HCT116 (cell line): ENCODE data around the gene PARM1. TPM values are rescaled to one million over a fixed set of nuclear protein-coding genes. Genes with fewer than 3 reads are reported as not detected.

ENCODE experiments used
- ATAC-seq: fragments of 200-7000 bp; cut with Tn5 transposase; 2 replicates; pipeline ENCODE4 v1.9.1; 2020; ENCODE audit warnings: mild to moderate bottlenecking, moderate library complexity
- BruUV-seq: library from RNA; stranded (reverse); fragments of 400-500 nt; replicated peaks from 2 replicates; lab custom pipeline; 2021; lab: Mats Ljungman, UMichigan
- CTCF ChIA-PET: fragments of 300-600 bp; sonication (Branson Sonifier 250); formaldehyde crosslinking; loops from one replicate; lab custom pipeline; 2021; ENCODE audit warnings: antibody characterized with exemption; lab: Charles Lee
- POLR2A ChIA-PET: fragments of 300-600, 350-600 bp; sonication (Branson Sonifier 250); formaldehyde crosslinking; loops from one replicate; lab custom pipeline; 2021; ENCODE audit warnings: antibody characterized with exemption; lab: Charles Lee
- RAD21 ChIA-PET, 2 experiments: fragments of 300-600 bp; sonication (Branson Sonifier 250); formaldehyde crosslinking; loops; one replicate each; lab custom pipeline; 2023; ENCODE audit warnings: low total read pairs in 2 of 2; ENCODE audit not compliant: uncharacterized antibody in 2 of 2, unreplicated experiment in 2 of 2, low non-redundant PET in 1 of 2; lab: Charles Lee
- DNase-seq: peaks from one replicate; pipeline ENCODE4 v3.0.0-alpha.2; 2010; ENCODE audit warnings: low read depth, low spot score
- H2AFZ ChIP-seq: fragments of 200-600 bp; shearing (Covaris generic), sonication (generic); 2 replicates; pipeline ENCODE4 v1.6.1; 2017; ENCODE audit warnings: low read depth, mixed run types, mixed read lengths, antibody characterized with exemption, low read length; ENCODE audit not compliant: poor library complexity, severe bottlenecking
- H3K27ac ChIP-seq: 2 replicates; pipeline ENCODE4 v1.5.1; 2012; ENCODE audit warnings: low read depth, low read length
- H3K27me3 ChIP-seq: fragments of 200-600 bp; sonication (generic); 2 replicates; pipeline ENCODE4 v1.6.1; 2016; ENCODE audit warnings: mixed run types, low read length, mixed read lengths; ENCODE audit not compliant: insufficient read depth
- H3K36me3 ChIP-seq, 2 experiments: fragments of 200-500 bp in 1 of 2; fragments of 200-600 bp in 1 of 2; sonication (Bioruptor generic) in 1 of 2; sonication (generic) in 1 of 2; 2 replicates each; pipeline versions ENCODE4 v1.5.1 to v1.6.1; 2014 to 2016; ENCODE audit warnings: low read length in 2 of 2, inconsistent platforms in 1 of 2, mixed read lengths in 1 of 2, mixed run types in 1 of 2; ENCODE audit not compliant: insufficient read depth in 2 of 2, control insufficient read depth in 1 of 2
- H3K4me1 ChIP-seq, 2 experiments: fragments of 200-600 bp in 1 of 2; sonication (generic) in 1 of 2; 2 replicates each; pipeline versions ENCODE4 v1.5.1 to v1.6.1; 2012 to 2017; ENCODE audit warnings: low read length in 2 of 2, inconsistent platforms in 1 of 2, mild to moderate bottlenecking in 1 of 2, mixed read lengths in 1 of 2, mixed run types in 1 of 2, moderate library complexity in 1 of 2; ENCODE audit not compliant: insufficient read depth in 2 of 2, control insufficient read depth in 1 of 2
- H3K4me2 ChIP-seq: fragments of 200-600 bp; sonication (generic); 2 replicates; pipeline ENCODE4 v1.6.1; 2017; ENCODE audit warnings: mixed run types, low read length, mixed read lengths
- H3K4me3 ChIP-seq, 2 experiments: fragments of 200-600 bp in 1 of 2; sonication (generic) in 1 of 2; replicated peaks in 1 of 2; 2 replicates each; pipeline ENCODE4 v1.5.1; 2011 to 2016; ENCODE audit warnings: low read length in 2 of 2, control low read depth in 1 of 2, low read depth in 1 of 2, mild to moderate bottlenecking in 1 of 2, mixed read lengths in 1 of 2, mixed run types in 1 of 2
- H3K79me2 ChIP-seq: fragments of 200-600 bp; sonication (generic); 2 replicates; pipeline ENCODE4 v1.6.1; 2017; ENCODE audit warnings: mild to moderate bottlenecking, mixed run types, low read length, moderate library complexity, mixed read lengths; ENCODE audit not compliant: insufficient read depth
- H3K9ac ChIP-seq: fragments of 200-600 bp; sonication (generic); 2 replicates; pipeline ENCODE4 v1.6.1; 2016; ENCODE audit warnings: low read length, mixed read lengths
- H3K9me2 ChIP-seq: fragments of 200-600 bp; sonication (generic), shearing (Covaris generic); 2 replicates; pipeline ENCODE4 v1.6.1; 2017; ENCODE audit warnings: mixed run types, mild to moderate bottlenecking, moderate library complexity; ENCODE audit not compliant: insufficient read depth
- H3K9me3 ChIP-seq, 2 experiments: fragments of 200-500 bp in 1 of 2; fragments of 200-600 bp in 1 of 2; sonication (Bioruptor generic) in 1 of 2; sonication (generic) in 1 of 2; 2 replicates each; pipeline ENCODE4 v1.6.1; 2014 to 2017; ENCODE audit warnings: low read length in 2 of 2, mixed read lengths in 2 of 2, inconsistent platforms in 1 of 2, low read depth in 1 of 2, mild to moderate bottlenecking in 1 of 2, mixed run types in 1 of 2, moderate library complexity in 1 of 2; ENCODE audit not compliant: control insufficient read depth in 1 of 2, insufficient read depth in 1 of 2
- H4K20me1 ChIP-seq: fragments of 200-600 bp; sonication (generic), shearing (Covaris generic); 2 replicates; pipeline ENCODE4 v1.6.1; 2017; ENCODE audit warnings: mixed run types, mild to moderate bottlenecking, moderate library complexity; ENCODE audit not compliant: insufficient read depth
- CEBPB ChIP-seq: IDR thresholded peaks from 2 replicates; pipeline ENCODE4 v1.6.1; 2012; ENCODE audit warnings: low read depth
- EGR1 ChIP-seq: IDR thresholded peaks from 2 replicates; pipeline ENCODE4 v1.6.1; 2012; ENCODE audit warnings: low read depth
- EZH2 ChIP-seq: fragments of 200-600 bp; sonication (generic); IDR thresholded peaks from 2 replicates; pipeline ENCODE4 v1.6.1; 2017; ENCODE audit warnings: antibody characterized with exemption, mixed run types
- FOSL1 ChIP-seq: IDR thresholded peaks from 2 replicates; pipeline ENCODE4 v1.6.1; 2012; ENCODE audit warnings: low read depth
- JUND ChIP-seq: IDR thresholded peaks from 2 replicates; pipeline ENCODE4 v1.6.1; 2012
- POLR2A ChIP-seq: IDR thresholded peaks from 2 replicates; pipeline ENCODE4 v1.7.0; 2011; ENCODE audit warnings: borderline replicate concordance; ENCODE audit not compliant: insufficient read depth, insufficient read length; ENCODE audit errors: extremely low read depth
- RAD21 ChIP-seq: IDR thresholded peaks from 2 replicates; pipeline ENCODE4 v1.6.1; 2012; ENCODE audit warnings: low read depth, mild to moderate bottlenecking
- YY1 ChIP-seq: IDR thresholded peaks from 2 replicates; pipeline ENCODE4 v1.6.1; 2011; ENCODE audit warnings: low read length, low read depth, moderate library complexity, mild to moderate bottlenecking; ENCODE audit not compliant: insufficient replicate concordance; ENCODE audit errors: extremely low read depth
- ZFX ChIP-seq: fragments of 450-650 bp; IDR thresholded peaks from 2 replicates; pipeline ENCODE4 v1.6.1; 2017
- intact Hi-C: fragments of 100-400 bp; cut with micrococcal nuclease; formaldehyde crosslinking; loops from 2 replicates; pipeline ENCODE4 v1.10.0; 2022
- total RNA-seq: library from RNA; stranded (reverse); gene quantifications from one replicate; pipeline ENCODE4 v1.2.1, GENCODE V29; 2021; ENCODE audit not compliant: unreplicated experiment
- TF ChIP-seq, protein P1 (sequence below): IDR thresholded peaks from 2 replicates; pipeline ENCODE4 v1.6.1; 2011; ENCODE audit warnings: mild to moderate bottlenecking, low read length, moderate library complexity; ENCODE audit not compliant: insufficient replicate concordance; ENCODE audit errors: extremely low read depth
- TF ChIP-seq, protein P2 (sequence below), 3 experiments: fragments of 200-600 bp in 1 of 3; sonication (generic) in 1 of 3; IDR thresholded peaks in 2 of 3; conservative IDR thresholded peaks in 1 of 3; 2 replicates each; pipeline ENCODE4 v1.5.1; 2012 to 2017; ENCODE audit warnings: low read depth in 2 of 3, low read length in 2 of 3, antibody characterized with exemption in 1 of 3, borderline replicate concordance in 1 of 3, control low read depth in 1 of 3, mild to moderate bottlenecking in 1 of 3, mixed read lengths in 1 of 3, mixed run types in 1 of 3, moderate library complexity in 1 of 3; ENCODE audit not compliant: insufficient read depth in 1 of 3
- TF ChIP-seq, protein P3 (sequence below): IDR thresholded peaks from 2 replicates; pipeline ENCODE4 v1.6.1; 2012
- TF ChIP-seq, protein P4 (sequence below): IDR thresholded peaks from 2 replicates; pipeline ENCODE4 v1.6.1; 2012
- TF ChIP-seq, protein P5 (sequence below): IDR thresholded peaks from 2 replicates; pipeline ENCODE4 v1.6.1; 2012; ENCODE audit warnings: low read depth

PARM1 gene
- total RNA-seq, 1 experiment from 2014 or later, result 11.7 TPM

DNA sequence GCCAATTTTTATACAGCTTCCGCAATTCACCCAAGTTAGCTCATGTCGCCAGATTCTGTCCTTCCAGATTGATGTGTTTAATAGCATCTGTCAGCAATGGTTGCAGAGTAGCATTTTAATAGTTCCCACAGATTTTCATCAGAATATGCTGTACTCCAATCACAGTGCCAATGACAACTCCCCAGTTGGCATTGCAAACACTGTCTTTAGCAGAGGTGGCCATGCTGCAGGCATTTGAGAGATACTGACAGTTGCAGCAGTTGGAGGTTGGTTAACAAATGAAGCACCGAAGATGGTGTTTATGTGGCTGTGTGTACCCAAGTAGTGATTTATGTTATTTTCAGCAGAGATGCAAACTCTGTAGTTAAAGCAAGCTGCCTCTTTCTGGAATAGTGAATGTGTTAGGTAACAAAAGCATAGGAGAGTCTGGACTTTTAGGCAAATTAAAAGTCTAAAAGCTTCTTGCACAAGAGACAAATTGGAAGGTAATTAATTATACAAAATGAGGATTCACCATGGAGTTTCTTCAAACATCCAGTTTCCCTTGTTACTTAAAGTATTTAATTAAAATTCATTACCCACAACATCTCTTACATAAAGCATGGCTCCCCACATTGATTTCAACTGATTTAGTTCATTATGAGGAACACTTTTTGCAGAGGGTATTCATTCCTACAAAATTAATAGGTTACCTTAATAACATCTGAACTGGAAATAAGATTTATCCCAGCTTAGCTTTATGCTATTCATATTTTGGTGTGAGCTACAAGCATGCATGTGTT lies 65.2 kb downstream of the PARM1 start:
- no peak for TF ChIP-seq YY1
- no peak for TF ChIP-seq ZFX
- TF ChIP-seq FOSL1, result no peak
- no peak for TF ChIP-seq EGR1
- TF ChIP-seq, protein P1, sequence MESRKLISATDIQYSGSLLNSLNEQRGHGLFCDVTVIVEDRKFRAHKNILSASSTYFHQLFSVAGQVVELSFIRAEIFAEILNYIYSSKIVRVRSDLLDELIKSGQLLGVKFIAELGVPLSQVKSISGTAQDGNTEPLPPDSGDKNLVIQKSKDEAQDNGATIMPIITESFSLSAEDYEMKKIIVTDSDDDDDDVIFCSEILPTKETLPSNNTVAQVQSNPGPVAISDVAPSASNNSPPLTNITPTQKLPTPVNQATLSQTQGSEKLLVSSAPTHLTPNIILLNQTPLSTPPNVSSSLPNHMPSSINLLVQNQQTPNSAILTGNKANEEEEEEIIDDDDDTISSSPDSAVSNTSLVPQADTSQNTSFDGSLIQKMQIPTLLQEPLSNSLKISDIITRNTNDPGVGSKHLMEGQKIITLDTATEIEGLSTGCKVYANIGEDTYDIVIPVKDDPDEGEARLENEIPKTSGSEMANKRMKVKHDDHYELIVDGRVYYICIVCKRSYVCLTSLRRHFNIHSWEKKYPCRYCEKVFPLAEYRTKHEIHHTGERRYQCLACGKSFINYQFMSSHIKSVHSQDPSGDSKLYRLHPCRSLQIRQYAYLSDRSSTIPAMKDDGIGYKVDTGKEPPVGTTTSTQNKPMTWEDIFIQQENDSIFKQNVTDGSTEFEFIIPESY, result no peak
- no peak for TF ChIP-seq RAD21
- TF ChIP-seq, protein P2, sequence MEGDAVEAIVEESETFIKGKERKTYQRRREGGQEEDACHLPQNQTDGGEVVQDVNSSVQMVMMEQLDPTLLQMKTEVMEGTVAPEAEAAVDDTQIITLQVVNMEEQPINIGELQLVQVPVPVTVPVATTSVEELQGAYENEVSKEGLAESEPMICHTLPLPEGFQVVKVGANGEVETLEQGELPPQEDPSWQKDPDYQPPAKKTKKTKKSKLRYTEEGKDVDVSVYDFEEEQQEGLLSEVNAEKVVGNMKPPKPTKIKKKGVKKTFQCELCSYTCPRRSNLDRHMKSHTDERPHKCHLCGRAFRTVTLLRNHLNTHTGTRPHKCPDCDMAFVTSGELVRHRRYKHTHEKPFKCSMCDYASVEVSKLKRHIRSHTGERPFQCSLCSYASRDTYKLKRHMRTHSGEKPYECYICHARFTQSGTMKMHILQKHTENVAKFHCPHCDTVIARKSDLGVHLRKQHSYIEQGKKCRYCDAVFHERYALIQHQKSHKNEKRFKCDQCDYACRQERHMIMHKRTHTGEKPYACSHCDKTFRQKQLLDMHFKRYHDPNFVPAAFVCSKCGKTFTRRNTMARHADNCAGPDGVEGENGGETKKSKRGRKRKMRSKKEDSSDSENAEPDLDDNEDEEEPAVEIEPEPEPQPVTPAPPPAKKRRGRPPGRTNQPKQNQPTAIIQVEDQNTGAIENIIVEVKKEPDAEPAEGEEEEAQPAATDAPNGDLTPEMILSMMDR (IDR thresholded peaks at IDR 0.05 in 2 of 3, conservative IDR thresholded peaks at IDR 0.05 in 1 of 3; ENCODE audit: borderline replicate concordance in 1 of 3, insufficient read depth in 1 of 3, low read depth in 2 of 3, low read length in 2 of 3), result no peak
- TF ChIP-seq, protein P3, sequence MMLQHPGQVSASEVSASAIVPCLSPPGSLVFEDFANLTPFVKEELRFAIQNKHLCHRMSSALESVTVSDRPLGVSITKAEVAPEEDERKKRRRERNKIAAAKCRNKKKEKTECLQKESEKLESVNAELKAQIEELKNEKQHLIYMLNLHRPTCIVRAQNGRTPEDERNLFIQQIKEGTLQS, result no peak
- TF ChIP-seq EZH2, result no peak
- TF ChIP-seq, protein P4, sequence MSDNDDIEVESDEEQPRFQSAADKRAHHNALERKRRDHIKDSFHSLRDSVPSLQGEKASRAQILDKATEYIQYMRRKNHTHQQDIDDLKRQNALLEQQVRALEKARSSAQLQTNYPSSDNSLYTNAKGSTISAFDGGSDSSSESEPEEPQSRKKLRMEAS, result no peak
- TF ChIP-seq POLR2A, result no peak
- TF ChIP-seq, protein P5, sequence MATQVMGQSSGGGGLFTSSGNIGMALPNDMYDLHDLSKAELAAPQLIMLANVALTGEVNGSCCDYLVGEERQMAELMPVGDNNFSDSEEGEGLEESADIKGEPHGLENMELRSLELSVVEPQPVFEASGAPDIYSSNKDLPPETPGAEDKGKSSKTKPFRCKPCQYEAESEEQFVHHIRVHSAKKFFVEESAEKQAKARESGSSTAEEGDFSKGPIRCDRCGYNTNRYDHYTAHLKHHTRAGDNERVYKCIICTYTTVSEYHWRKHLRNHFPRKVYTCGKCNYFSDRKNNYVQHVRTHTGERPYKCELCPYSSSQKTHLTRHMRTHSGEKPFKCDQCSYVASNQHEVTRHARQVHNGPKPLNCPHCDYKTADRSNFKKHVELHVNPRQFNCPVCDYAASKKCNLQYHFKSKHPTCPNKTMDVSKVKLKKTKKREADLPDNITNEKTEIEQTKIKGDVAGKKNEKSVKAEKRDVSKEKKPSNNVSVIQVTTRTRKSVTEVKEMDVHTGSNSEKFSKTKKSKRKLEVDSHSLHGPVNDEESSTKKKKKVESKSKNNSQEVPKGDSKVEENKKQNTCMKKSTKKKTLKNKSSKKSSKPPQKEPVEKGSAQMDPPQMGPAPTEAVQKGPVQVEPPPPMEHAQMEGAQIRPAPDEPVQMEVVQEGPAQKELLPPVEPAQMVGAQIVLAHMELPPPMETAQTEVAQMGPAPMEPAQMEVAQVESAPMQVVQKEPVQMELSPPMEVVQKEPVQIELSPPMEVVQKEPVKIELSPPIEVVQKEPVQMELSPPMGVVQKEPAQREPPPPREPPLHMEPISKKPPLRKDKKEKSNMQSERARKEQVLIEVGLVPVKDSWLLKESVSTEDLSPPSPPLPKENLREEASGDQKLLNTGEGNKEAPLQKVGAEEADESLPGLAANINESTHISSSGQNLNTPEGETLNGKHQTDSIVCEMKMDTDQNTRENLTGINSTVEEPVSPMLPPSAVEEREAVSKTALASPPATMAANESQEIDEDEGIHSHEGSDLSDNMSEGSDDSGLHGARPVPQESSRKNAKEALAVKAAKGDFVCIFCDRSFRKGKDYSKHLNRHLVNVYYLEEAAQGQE, result no peak
- no peak for TF ChIP-seq CEBPB
- TF ChIP-seq JUND, result no peak
- Histone ChIP-seq H4K20me1 (no peaks in the 10 kb centered on the region), H3K27me3 (no peaks in the 10 kb centered on the region), H3K9ac (no peak overlapping the region), H3K79me2 (no peaks in the 10 kb centered on the region), H3K27ac (no peak overlapping the region), H3K4me1 (peaks cover 0 to 5% of the 10 kb centered on the region in 2 experiments; a peak in 1 of 4 replicates), H3K9me3 (no peaks in the 10 kb centered on the region; a peak in 1 of 4 replicates), H3K9me2 (no peaks in the 10 kb centered on the region), H3K4me2 (no peak overlapping the region), H2AFZ (no peak overlapping the region), H3K36me3 (no peaks in the 10 kb centered on the region), H3K4me3 (no peak overlapping the region)
- intact Hi-C loops, result no loop called here
- ATAC-seq, result no peak
- no peak for DNase-seq
- BruUV-seq, result no TSS peak
- ChIA-PET POLR2A (no interaction called here), RAD21 (no interaction called here), CTCF (no interaction called here)
